ENCODE measurements around the gene LRFN2. TPM values are rescaled to one million over a fixed set of nuclear protein-coding genes. Genes with fewer than 3 reads are reported as not detected.

The LRFN2 gene
- total and polyA plus RNA-seq, 2 donors (not counting 1 experiment from before 2014, with no cell fraction given): not detected

DNA sequence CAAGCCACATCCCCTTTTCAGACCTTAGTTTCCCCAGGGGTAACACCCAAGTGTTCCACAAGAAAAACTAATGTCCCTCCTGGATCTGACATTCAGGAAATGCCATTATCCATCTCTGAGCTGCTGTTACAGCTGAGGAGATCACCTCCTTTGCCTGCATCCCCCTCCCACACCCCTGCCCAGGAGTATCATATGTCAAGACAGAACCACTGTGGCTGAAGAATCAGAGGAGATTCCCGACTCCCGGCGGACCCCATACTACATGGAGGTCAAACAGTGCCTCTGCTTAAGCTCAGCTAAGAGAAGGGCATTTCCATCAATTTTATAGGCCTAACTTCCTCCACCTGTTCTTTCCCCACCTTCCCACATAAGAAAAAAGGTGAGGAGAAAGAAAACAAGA is 36.8 kb upstream of the LRFN2 start:
- H2AFZ ChIP-seq (ENCODE audit: insufficient read depth, low read depth, low read length, poor library complexity, severe bottlenecking): no peak overlapping the region
- H3K36me3 ChIP-seq (replicated peaks in 1 of 2; ENCODE audit: control extremely low read depth in 1 of 2, control insufficient read depth in 1 of 2, extremely low read depth in 1 of 2, insufficient read depth in 2 of 2, low read length in 1 of 2): no peaks in the 10 kb centered on the region
- intact Hi-C loops (cut with micrococcal nuclease): no loop called here
- H3K9ac ChIP-seq (ENCODE audit: low read length): no peak overlapping the region
- no peak for ATAC-seq (ENCODE audit: low read depth)
- no CpG with 5 or more reads among the region's 3 CpGs for WGBS (ENCODE audit: insufficient coverage)
- no peaks in the 10 kb centered on the region for H3K79me2 ChIP-seq (ENCODE audit: control insufficient read depth, insufficient read depth, low read length)
- Mint-ChIP-seq H3K27me3 (peaks cover 16% of the 10 kb centered on the region), H3K9me3 (ENCODE audit: insufficient read depth) (peaks cover 5% of the 10 kb centered on the region), H3K27ac (no peak overlapping the region), H3K4me3 (no peak overlapping the region), H3K4me1 (no peaks in the 10 kb centered on the region)
- CTCF ChIA-PET: no interaction called here
- POLR2A ChIA-PET: no interaction called here
- no peaks in the 10 kb centered on the region for H3K9me3 ChIP-seq (ENCODE audit: control extremely low read depth in 1 of 3, control insufficient read depth in 2 of 3, insufficient read depth in 1 of 3, low read length in 2 of 3)
- no peak for DNase-seq
- no peaks in the 10 kb centered on the region for H4K20me1 ChIP-seq (ENCODE audit: control insufficient read depth, insufficient read depth, low read length, poor library complexity, severe bottlenecking)
- no peak overlapping the region for H3K4me2 ChIP-seq (replicated peaks; ENCODE audit: low read depth, low read length, poor library complexity, severe bottlenecking)
- peaks cover 0 to 5% (median 1%) of the 10 kb centered on the region in 4 experiments for H3K27me3 ChIP-seq (replicated peaks in 1 of 4; ENCODE audit: control extremely low read depth in 1 of 4, control insufficient read depth in 3 of 4, insufficient read depth in 4 of 4, low read length in 3 of 4)
- TF ChIP-seq EZH2 (IDR thresholded peaks at IDR 0.05; ENCODE audit: borderline replicate concordance, insufficient read depth, low read depth, low read length, poor library complexity, severe bottlenecking) (no peak), CTCF (IDR thresholded peaks at IDR 0.05) (no peak)
- H3K4me1 ChIP-seq (ENCODE audit: control insufficient read depth in 2 of 2, insufficient read depth in 2 of 2, low read length in 2 of 2): no peaks in the 10 kb centered on the region
- H3K27ac ChIP-seq (ENCODE audit: low read length in 2 of 2): no peak overlapping the region
- H3K4me3 ChIP-seq (ENCODE audit: control extremely low read depth in 1 of 5, extremely low read depth in 1 of 5, insufficient read depth in 1 of 5, low read depth in 2 of 5, low read length in 4 of 5): no peak overlapping the region

DNA sequence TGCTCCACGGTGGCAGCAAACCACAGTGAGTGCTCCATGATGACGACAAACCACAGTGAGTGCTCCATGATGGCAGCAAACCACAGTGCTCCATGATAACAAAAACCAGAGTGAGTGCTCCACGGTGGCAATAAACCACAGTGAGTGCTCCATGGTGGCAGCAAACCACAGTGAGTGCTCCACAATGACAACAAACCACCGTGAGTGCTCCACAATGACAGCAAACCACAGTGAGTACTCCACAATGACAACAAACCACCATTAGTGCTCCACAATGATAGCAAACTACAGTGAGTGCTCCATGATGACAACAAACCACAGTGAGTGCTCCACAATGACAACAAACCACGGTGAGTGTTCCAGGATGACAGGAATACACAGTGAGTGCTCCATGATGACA is 36.0 kb upstream of the LRFN2 start:
- CTCF ChIA-PET: no interaction called here
- no peak for TF ChIP-seq CTCF (IDR thresholded peaks at IDR 0.05)
- TF ChIP-seq EZH2 (IDR thresholded peaks at IDR 0.05; ENCODE audit: borderline replicate concordance, insufficient read depth, low read depth, low read length, poor library complexity, severe bottlenecking): no peak
- no peak for ATAC-seq (ENCODE audit: low read depth)

More for the DNA sequence above, 36.0 kb upstream of the LRFN2 start:
- no peak for DNase-seq
- Histone ChIP-seq H2AFZ (ENCODE audit: insufficient read depth, low read depth, low read length, poor library complexity, severe bottlenecking) (no peak overlapping the region), H3K4me3 (ENCODE audit: control extremely low read depth in 1 of 5, extremely low read depth in 1 of 5, insufficient read depth in 1 of 5, low read depth in 2 of 5, low read length in 4 of 5) (no peak overlapping the region), H3K27ac (ENCODE audit: low read length in 2 of 2) (no peak overlapping the region), H3K27me3 (replicated peaks in 1 of 4; ENCODE audit: control extremely low read depth in 1 of 4, control insufficient read depth in 3 of 4, insufficient read depth in 4 of 4, low read length in 3 of 4) (peaks cover 0 to 10% (median 1%) of the 10 kb centered on the region in 4 experiments), H3K4me2 (replicated peaks; ENCODE audit: low read depth, low read length, poor library complexity, severe bottlenecking) (no peak overlapping the region), H3K4me1 (ENCODE audit: control insufficient read depth in 2 of 2, insufficient read depth in 2 of 2, low read length in 2 of 2) (no peaks in the 10 kb centered on the region), H3K9me3 (ENCODE audit: control extremely low read depth in 1 of 3, control insufficient read depth in 2 of 3, insufficient read depth in 1 of 3, low read length in 2 of 3) (peaks cover 0 to under 1% (median 0%) of the 10 kb centered on the region in 3 donors), H3K79me2 (ENCODE audit: control insufficient read depth, insufficient read depth, low read length) (no peaks in the 10 kb centered on the region), H4K20me1 (ENCODE audit: control insufficient read depth, insufficient read depth, low read length, poor library complexity, severe bottlenecking) (no peaks in the 10 kb centered on the region), H3K36me3 (replicated peaks in 1 of 2; ENCODE audit: control extremely low read depth in 1 of 2, control insufficient read depth in 1 of 2, extremely low read depth in 1 of 2, insufficient read depth in 2 of 2, low read length in 1 of 2) (no peaks in the 10 kb centered on the region), H3K9ac (ENCODE audit: low read length) (no peak overlapping the region)
- Mint-ChIP-seq H3K4me1 (no peaks in the 10 kb centered on the region), H3K9me3 (ENCODE audit: insufficient read depth) (peaks cover 5% of the 10 kb centered on the region), H3K27ac (no peak overlapping the region), H3K4me3 (no peak overlapping the region), H3K27me3 (peaks cover 21% of the 10 kb centered on the region)
- intact Hi-C loops (cut with micrococcal nuclease): no loop called here
- WGBS (ENCODE audit: insufficient coverage): 77% methylated on average over 5 of the region's 5 CpGs
- POLR2A ChIA-PET: no interaction called here
